Right lobe of liver (tissue), 4 donors: ENCODE results near the gene SPAG16.
"Not testable (repeated sequence)": the region's sequence is repeated elsewhere in the genome, so short reads cannot be mapped to it uniquely, and the experiment has no call there.

Source experiments
- POLR2A ChIP-seq: fragments of 450-650 bp; IDR thresholded peaks from one replicate; pipeline ENCODE4 v1.6.1; 2017; ENCODE audit warnings: antibody characterized with exemption, mild to moderate bottlenecking
- TF ChIP-seq, protein P1 (sequence below), 4 donors: fragments of 200-600 bp in 3 of 4; fragments of 450-650 bp in 1 of 4; IDR thresholded peaks; one replicate each; pipeline versions ENCODE4 v1.5.1 to v1.8.0; 2016 to 2022; ENCODE audit warnings: antibody characterized with exemption in 4 of 4, mild to moderate bottlenecking in 2 of 4
- donor health status: DM: no; HTN: no; CAD: no.
- donor health status: DM: no; HTN: no; CAD: no.
- donor health status: DM: no; HTN: yes; CAD: no.

DNA sequence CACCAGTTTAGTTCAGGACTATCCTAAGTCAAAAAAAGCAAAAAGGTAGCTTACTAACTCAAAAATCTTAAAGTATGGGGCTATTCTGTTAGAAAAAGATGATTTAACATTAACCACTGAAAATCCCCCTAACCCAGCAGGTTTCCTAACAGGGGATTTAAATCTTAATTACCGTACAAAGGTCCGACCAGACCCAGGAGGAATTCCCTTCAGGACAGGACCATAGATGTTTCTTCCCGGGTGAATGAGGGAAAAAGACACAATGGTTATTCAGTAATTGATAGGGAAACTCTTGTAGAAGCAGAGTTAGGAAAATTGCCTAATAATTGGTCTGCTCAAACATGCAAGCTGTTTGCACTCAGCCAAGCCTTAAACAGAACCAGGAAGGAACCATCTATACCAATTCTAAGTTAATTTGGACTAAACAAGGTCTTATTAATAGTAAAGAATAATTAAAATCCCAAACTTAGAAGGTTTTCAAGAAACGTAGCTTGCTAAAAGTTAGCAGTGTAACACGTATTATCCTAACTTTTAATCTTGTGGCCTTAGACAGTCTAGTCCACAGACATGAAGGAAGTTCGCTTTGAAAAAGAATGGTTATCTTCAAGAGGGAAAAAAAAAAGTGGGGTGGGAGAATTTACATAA lies 124.3 kb downstream of the SPAG16 start:
- TF ChIP-seq, protein P1, sequence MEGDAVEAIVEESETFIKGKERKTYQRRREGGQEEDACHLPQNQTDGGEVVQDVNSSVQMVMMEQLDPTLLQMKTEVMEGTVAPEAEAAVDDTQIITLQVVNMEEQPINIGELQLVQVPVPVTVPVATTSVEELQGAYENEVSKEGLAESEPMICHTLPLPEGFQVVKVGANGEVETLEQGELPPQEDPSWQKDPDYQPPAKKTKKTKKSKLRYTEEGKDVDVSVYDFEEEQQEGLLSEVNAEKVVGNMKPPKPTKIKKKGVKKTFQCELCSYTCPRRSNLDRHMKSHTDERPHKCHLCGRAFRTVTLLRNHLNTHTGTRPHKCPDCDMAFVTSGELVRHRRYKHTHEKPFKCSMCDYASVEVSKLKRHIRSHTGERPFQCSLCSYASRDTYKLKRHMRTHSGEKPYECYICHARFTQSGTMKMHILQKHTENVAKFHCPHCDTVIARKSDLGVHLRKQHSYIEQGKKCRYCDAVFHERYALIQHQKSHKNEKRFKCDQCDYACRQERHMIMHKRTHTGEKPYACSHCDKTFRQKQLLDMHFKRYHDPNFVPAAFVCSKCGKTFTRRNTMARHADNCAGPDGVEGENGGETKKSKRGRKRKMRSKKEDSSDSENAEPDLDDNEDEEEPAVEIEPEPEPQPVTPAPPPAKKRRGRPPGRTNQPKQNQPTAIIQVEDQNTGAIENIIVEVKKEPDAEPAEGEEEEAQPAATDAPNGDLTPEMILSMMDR (IDR thresholded peaks at IDR 0.05) = not testable (repeated sequence)
- TF ChIP-seq POLR2A = not testable (repeated sequence)
